Lower leg skin (tissue), 3 donors: ENCODE results near the gene FCHSD1.

Experiments used
- POLR2A ChIP-seq, 2 donors: fragments of 450-650 bp; IDR thresholded peaks; one replicate each; pipeline ENCODE4 v1.6.1; 2016 to 2017; ENCODE audit warnings: antibody characterized with exemption in 2 of 2, mild to moderate bottlenecking in 1 of 2, moderate library complexity in 1 of 2
- TF ChIP-seq, protein P1 (sequence below), 3 donors: fragments of 450-650 bp; IDR thresholded peaks; one replicate each; pipeline ENCODE4 v1.5.1; 2016; ENCODE audit warnings: antibody characterized with exemption in 3 of 3, mild to moderate bottlenecking in 3 of 3, moderate library complexity in 2 of 3

DNA sequence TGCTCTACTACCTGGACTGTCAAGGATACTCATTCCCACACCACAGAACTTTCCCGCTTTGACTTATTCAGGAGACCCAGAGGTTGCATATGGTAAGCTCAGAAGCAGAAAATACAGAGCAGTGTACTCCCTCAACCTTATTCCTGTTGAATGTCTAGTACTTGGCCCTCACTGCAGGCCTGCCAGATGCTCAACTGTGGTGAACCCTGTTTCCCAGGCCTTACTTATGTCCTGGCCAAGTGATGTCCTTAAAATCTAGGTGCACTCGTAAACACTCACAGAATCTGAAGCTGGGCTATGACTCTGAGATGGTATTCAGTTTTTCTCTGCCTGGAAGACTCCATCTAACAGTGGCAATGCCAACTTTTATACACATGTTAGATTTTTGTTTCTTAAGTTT is 53.4 kb downstream of the FCHSD1 start:
- no peak for TF ChIP-seq POLR2A (IDR thresholded peaks at IDR 0.05)
- TF ChIP-seq, protein P1, sequence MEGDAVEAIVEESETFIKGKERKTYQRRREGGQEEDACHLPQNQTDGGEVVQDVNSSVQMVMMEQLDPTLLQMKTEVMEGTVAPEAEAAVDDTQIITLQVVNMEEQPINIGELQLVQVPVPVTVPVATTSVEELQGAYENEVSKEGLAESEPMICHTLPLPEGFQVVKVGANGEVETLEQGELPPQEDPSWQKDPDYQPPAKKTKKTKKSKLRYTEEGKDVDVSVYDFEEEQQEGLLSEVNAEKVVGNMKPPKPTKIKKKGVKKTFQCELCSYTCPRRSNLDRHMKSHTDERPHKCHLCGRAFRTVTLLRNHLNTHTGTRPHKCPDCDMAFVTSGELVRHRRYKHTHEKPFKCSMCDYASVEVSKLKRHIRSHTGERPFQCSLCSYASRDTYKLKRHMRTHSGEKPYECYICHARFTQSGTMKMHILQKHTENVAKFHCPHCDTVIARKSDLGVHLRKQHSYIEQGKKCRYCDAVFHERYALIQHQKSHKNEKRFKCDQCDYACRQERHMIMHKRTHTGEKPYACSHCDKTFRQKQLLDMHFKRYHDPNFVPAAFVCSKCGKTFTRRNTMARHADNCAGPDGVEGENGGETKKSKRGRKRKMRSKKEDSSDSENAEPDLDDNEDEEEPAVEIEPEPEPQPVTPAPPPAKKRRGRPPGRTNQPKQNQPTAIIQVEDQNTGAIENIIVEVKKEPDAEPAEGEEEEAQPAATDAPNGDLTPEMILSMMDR (IDR thresholded peaks at IDR 0.05), result no peak
